SJCRH30 (cell line): Measurements from ENCODE around the gene CCDC92. TPM values are rescaled to one million over a fixed set of nuclear protein-coding genes. Genes with fewer than 3 reads are reported as not detected.

Source experiments
- total RNA-seq: library from RNA; depleted of rRNA; stranded (reverse); fragments of >200 nt; shearing (Covaris generic); gene quantifications from 2 replicates; pipeline ENCODE4 v1.2.3, GENCODE V29; 2014; rRNA removed

Gene CCDC92
- total RNA-seq, 1 experiment from 2014 or later: 7.7 TPM

Other genes with a start within 250 kb of the CCDC92 start
- gene DNAH10, start 210.5 kb downstream of the CCDC92 start, total RNA-seq: 5.6 and 6.6 TPM in 2 replicates
- gene ZNF664, start 384 bp upstream of the CCDC92 start, total RNA-seq: 102 TPM in 2 replicates